ENCODE results near the gene PROCA1.
"Not testable (repeated sequence)": the region's sequence is repeated elsewhere in the genome, so short reads cannot be mapped to it uniquely, and the experiment has no call there.

DNA sequence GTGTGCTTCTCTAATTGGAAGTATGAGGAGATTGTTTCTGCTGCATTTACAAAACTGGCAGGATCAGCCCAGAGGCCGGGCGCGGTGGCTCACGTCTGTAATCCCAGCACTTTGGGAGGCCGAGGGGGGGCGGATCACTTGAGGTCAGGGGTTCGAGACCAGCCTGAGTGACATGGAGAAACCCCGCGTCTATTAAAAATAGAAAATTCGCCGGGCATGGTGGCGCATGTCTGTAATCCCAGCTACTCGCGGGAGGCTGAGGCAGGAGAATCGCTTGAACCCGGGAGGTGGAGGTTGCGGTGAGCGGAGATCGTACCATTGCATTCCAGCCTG is 9.3 kb upstream of the PROCA1 start:
- TF ChIP-seq YY1 (IDR thresholded peaks at IDR 0.05; ENCODE audit: insufficient read depth, insufficient read length); ZNF274 (IDR thresholded peaks at IDR 0.05; ENCODE audit: low read depth, low read length); SUZ12 (IDR thresholded peaks at IDR 0.05; ENCODE audit: extremely low read depth, insufficient read depth, insufficient read length): not testable (repeated sequence)

Measured in NT2/D1 (cell line).